Effector CD4-positive, alpha-beta T cell (primary cell): ENCODE measurements around the gene SLC6A14. TPM values are rescaled to one million over a fixed set of nuclear protein-coding genes. Genes with fewer than 3 reads are reported as not detected.

Experiments used
- DNase-seq: peaks from one replicate; pipeline ENCODE4 v3.0.0-alpha.2; 2020
- total RNA-seq: gene quantifications from one replicate; lab custom pipeline; 2026; lab: John Stamatoyannopoulos, UW

The SLC6A14 gene, protein sequence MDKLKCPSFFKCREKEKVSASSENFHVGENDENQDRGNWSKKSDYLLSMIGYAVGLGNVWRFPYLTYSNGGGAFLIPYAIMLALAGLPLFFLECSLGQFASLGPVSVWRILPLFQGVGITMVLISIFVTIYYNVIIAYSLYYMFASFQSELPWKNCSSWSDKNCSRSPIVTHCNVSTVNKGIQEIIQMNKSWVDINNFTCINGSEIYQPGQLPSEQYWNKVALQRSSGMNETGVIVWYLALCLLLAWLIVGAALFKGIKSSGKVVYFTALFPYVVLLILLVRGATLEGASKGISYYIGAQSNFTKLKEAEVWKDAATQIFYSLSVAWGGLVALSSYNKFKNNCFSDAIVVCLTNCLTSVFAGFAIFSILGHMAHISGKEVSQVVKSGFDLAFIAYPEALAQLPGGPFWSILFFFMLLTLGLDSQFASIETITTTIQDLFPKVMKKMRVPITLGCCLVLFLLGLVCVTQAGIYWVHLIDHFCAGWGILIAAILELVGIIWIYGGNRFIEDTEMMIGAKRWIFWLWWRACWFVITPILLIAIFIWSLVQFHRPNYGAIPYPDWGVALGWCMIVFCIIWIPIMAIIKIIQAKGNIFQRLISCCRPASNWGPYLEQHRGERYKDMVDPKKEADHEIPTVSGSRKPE
- not detected for total RNA-seq

GRCh38 chrX:116436358-116436816 is at the start of gene SLC6A14:
Gene SLC6A14, plus strand, starts transcription at chrX:116436606. Its CDS starts 104 bp downstream, at chrX:116436710.
- no peak for DNase-seq

DNA sequence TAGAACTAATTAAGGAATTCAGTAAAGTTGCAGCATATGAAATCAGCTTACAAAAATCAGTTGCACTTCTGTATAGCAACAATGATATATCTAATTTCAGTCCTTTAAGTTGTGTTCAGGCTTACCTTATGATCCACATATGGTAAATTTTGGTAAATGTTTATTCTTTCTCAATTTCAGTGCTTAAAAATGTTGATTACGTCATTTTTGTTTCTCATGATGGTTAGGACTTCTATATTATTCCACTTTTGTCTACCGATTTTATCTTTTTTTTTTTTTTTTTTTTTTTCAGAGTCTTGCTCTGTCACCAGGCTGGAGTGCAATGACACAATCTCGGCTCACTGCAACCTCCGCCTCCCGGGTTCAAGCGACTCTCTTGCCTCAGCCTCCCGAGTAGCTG is 40.7 kb upstream of the SLC6A14 start:
- DNase-seq = no peak

- DNase-seq = no peak
Measured at GRCh38 chrX:116399681-116400080, 36.7 kb upstream of the SLC6A14 start.

DNA sequence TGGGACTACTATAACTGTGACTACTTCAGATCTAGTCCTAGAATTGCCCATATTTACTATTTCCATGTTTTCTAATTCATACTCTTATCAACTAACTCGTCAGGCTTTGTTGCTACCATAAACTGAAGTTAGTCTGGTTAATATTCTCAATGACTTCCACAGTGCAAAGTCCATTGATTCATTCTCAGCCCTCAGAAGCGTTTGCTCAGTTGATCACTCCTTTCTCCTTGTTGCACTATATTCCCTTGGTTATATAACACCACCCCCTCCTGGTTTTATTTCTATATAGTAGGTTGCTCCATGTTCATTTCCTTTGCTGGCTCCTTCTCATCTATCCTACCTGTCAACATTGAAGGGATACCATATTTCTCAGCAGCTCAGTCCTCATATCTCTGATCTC is 27.2 kb upstream of the SLC6A14 start:
- no peak for DNase-seq

DNA sequence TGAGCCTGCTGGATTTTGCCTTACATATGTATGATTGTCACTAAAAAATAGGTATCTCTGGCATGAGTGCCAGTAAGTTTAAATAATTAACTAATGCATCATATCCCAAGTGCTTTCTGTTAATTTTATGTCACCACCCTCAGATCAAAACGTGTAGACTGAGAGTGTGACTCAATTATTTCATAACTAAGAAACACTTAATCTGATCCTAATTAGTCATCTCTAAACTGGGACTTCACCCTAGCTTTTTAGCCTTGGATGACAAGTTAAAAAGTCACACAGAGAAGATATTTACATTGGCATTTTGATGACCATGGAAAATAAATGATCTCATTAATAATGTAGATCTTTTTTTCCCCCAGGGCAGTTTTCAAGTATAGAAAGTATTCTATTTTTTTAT is 23.1 kb upstream of the SLC6A14 start:
- no peak for DNase-seq

DNA sequence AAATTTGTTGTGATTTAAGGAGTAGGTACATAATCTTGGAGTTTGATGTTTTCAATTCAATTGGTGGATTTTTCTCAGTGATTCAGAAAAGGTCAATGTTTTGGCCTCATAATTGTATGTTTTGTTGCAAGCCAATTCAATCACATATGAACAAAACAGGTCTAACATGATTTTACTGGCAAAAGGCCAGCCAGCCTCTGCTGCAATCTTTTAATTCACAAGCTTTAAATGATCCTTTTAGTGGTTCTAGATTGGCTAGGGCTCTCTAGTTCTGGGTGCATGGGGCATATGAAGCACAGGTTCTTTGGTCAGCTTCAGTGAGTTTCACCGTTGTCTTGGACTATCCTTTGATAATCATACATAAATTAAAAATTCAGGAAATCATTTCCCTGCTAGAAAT is 19.2 kb upstream of the SLC6A14 start:
- DNase-seq = no peak

DNA sequence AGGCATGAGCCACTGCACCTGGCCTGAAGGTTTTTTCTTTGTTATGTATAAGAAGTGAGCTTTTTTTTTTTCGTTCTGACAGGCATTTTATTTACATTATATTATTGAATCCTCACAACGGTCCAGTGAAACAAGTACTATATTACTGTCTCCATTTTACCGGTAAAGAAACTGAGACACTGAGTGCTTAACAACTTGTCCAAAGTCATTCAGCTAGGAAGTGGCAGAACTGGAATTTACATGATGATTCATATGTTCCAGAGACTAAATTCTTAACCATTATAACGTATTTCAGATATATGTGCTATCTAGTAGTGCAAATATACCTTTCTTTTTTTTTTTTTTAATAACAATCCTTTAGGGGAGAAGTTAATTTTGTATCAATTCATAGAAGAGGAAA is 18.4 kb upstream of the SLC6A14 start:
- no peak for DNase-seq

- no peak for DNase-seq
Measured at GRCh38 chrX:116427978-116428377, 8.4 kb upstream of the SLC6A14 start.

GRCh38 chrX:116435597-116435996 is 809 bp upstream of the SLC6A14 start:
- no peak for DNase-seq

GRCh38 chrX:116449156-116449555 is 12.8 kb downstream of the SLC6A14 start:
- no peak for DNase-seq

DNA sequence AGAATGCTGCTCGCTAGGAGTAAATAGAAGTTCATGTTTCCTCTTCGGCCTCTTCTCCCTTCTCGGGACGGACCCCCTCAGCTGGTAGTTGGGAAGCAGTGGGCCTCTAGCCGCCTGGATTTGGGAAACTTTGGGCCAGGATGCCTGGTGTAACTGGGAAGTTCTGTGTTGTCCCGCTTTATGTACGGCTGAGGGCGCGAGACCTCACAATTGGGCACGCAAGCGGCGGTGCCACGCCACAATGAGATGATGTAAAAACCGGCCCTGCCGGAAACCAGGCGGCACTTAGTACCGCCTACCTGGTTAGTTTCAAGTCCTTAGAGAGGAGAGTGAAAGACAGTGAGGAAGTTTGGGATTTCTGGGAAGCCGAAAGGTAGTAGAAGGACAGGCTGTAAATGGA is 26.4 kb downstream of the SLC6A14 start, which contains the start of gene CT83:
CT83 (minus strand) TSS at position 155 of the 400 bp plus-strand sequence; CDS start at position 35, 120 bp downstream.
- no peak for DNase-seq

DNA sequence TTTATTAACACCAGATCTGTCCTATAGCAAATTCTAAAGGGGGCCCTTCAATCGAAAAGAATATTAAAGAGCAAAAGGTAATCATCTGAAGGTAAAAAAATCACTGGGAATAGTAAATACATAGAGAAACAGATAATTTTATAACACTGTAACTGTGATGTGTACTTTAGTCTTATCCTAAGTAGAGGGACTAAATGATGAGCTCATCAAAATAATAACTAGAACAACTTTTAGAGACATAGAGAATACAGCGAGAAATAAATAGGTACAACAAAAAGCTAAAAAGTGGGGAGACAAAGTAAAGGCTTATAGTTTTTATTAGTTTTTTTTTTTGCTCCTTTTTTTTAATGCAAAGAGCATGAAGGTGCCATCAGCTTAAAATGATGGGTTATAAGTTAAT is 43.7 kb downstream of the SLC6A14 start:
- DNase-seq = no peak

DNA sequence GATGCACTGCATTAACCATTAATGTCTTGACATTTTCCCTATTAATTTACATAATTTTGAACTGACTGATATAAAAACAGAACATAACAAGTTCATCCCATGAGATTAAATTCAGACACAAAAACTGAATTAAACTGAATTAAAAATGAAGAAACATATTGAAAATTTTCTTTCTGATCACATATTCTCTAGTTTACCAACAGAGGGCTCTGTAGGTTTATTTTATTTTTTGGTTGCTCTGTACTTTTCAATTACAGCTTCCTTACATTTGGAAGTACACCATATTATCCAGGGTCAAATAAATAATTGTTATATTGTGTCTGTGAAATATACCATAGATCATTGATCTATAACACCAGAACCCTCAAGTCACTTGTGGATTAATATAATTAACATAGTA is 53.7 kb downstream of the SLC6A14 start:
- DNase-seq = no peak

DNA sequence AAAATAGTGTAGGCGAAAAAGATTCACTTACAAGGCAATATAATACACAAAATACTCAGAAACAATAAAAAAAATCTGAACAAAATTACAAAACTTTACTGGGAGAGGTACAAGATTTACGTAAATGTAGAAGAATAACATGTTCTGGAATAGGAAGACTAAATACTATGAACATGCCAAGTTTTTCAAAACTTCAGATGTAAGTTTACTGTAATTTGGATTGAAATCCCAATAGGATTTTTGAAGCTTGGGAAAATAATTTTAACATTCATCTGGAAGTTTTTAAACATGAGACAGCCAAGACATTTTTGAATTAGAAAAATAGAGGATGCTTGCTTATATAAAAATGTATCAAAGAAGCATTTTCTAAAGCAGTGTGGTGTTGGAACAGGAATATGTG is 56.9 kb downstream of the SLC6A14 start:
- DNase-seq = no peak

DNA sequence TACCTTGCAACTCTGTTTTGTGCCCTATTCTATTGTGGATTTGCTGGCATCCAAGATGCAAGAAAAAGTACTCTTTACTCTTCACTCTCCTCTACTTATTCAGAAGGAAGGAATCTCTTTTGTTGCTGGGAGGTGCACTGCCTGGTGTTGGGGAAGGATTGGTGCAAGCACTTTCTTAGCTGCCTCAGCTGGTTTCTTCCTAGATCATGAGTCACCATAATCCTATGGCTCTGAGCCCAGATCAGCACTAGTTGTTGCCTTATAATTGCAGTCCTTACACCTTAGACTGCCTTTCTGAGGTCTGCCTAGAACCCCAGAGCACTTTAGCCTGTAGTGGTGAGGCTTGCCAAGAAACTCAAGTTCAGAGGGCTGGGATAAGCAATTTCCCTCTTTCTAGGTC is 63.4 kb downstream of the SLC6A14 start:
- DNase-seq = no peak
